ENCODE measurements around the gene NT5E.
A peak's percentile ranks its signal among the peaks of the same experiment; 100 is the strongest.

Gene NT5E

GRCh38 chr6:85460921-85461797 is 11.3 kb downstream of the NT5E start:
- no peak for DNase-seq

- DNase-seq, result no peak
Observed at GRCh38 chr6:85461798-85462170, 11.9 kb downstream of the NT5E start.

- no peak for DNase-seq
Observed at GRCh38 chr6:85462673-85463072, 12.8 kb downstream of the NT5E start.

- DNase-seq, result no peak
Observed at GRCh38 chr6:85463621-85464259, 13.9 kb downstream of the NT5E start.

GRCh38 chr6:85464260-85464644 is 14.4 kb downstream of the NT5E start:
- DNase-seq, result no peak

- DNase-seq, result no peak
Observed at GRCh38 chr6:85464722-85465150, 14.9 kb downstream of the NT5E start.

GRCh38 chr6:85465762-85466161 is 15.9 kb downstream of the NT5E start:
- DNase-seq, result no peak

- no peak for DNase-seq
Observed at GRCh38 chr6:85468326-85468725, 18.4 kb downstream of the NT5E start.

GRCh38 chr6:85469276-85470022 is 19.6 kb downstream of the NT5E start:
- DNase-seq, result no peak

- DNase-seq, result no peak
Observed at GRCh38 chr6:85470023-85470410, 20.1 kb downstream of the NT5E start.

- DNase-seq, result no peak
Observed at GRCh38 chr6:85472744-85473143, 22.9 kb downstream of the NT5E start.

- no peak for DNase-seq
Observed at GRCh38 chr6:85473748-85474147, 23.9 kb downstream of the NT5E start.

GRCh38 chr6:85476532-85476931 is 26.6 kb downstream of the NT5E start:
- DNase-seq, result no peak

- no peak for DNase-seq
Observed at GRCh38 chr6:85479208-85479607, 29.3 kb downstream of the NT5E start.

GRCh38 chr6:85482206-85482904 is 32.5 kb downstream of the NT5E start:
- no peak for DNase-seq

- peak; percentile 44 for DNase-seq
Observed at GRCh38 chr6:85482905-85483700, 33.2 kb downstream of the NT5E start.

- DNase-seq, result no peak
Observed at GRCh38 chr6:85483846-85484245, 34.0 kb downstream of the NT5E start.

GRCh38 chr6:85484948-85485347 is 35.1 kb downstream of the NT5E start:
- peak; percentile 24 for DNase-seq

GRCh38 chr6:85490516-85491248 is 40.8 kb downstream of the NT5E start:
- DNase-seq, result no peak

- DNase-seq, result no peak
Observed at GRCh38 chr6:85493389-85493788, 43.5 kb downstream of the NT5E start.

Measured in NCI-H345 (cell line).